ENCODE data around the gene MEGF6. TPM values are rescaled to one million over a fixed set of nuclear protein-coding genes. Genes with fewer than 3 reads are reported as not detected.

MEGF6 gene
- total and polyA plus RNA-seq, 9 of the 15 experiments (the other 6 are each of a cell fraction or from before 2014, with no cell fraction given): 0.03 to 1.7 (median 0.24) TPM; not detected in 3

DNA sequence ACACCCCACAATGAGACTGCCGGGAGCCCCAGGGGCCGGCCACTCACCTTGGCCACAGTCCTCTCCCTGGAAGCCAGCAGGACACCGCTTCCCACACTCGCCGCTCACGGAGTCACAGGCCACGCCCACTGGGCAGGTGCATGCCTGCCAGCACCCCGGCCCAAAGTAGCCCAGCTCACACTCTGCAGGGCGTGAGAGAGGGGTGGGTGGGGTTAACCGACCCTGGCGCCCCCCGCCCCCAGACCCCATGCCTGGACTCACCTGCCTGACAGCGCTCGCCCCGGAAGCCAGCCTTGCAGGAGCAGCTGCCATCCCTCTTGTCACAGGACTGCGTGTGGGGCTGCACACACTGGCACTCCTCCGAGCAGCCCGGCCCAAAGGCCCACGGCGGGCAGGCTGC is 106.1 kb downstream of the MEGF6 start (continued):
- no peak for TF ChIP-seq ATF6 (CRISPR knock-in tag; IDR thresholded peaks at IDR 0.05)
- no peak for TF ChIP-seq MXI1 (IDR thresholded peaks at IDR 0.05; ENCODE audit: low read depth, low read length)
- no peak for TF ChIP-seq FOS (IDR thresholded peaks at IDR 0.05; ENCODE audit: extremely low read depth, insufficient read length)
- no peak for TF ChIP-seq CEBPZ (IDR thresholded peaks at IDR 0.05; ENCODE audit: borderline replicate concordance, low read depth, low read length)

- Histone ChIP-seq H3K27ac (ENCODE audit: extremely low read depth, low read depth, low read length) (no peak overlapping the region), H3K9me1 (ENCODE audit: control insufficient read depth, insufficient read depth, low read length) (no peaks in the 10 kb centered on the region), H3K79me2 (ENCODE audit: control insufficient read depth, insufficient read depth, low read length) (no peaks in the 10 kb centered on the region), H3K4me3 (no peak overlapping the region), H3K27me3 (ENCODE audit: control insufficient read depth in 2 of 2, insufficient read depth in 2 of 2, low read length in 2 of 2) (peaks cover 0 to 39% of the 10 kb centered on the region in 2 experiments; a peak in 4 of 5 replicates), H3K4me2 (ENCODE audit: insufficient read depth, low read length) (no peak overlapping the region), H3K9ac (ENCODE audit: insufficient read depth in 1 of 2, low read depth in 2 of 2, low read length in 2 of 2) (no peak overlapping the region), H3K4me1 (replicated peaks in 1 of 2; ENCODE audit: control insufficient read depth in 2 of 2, insufficient read depth in 2 of 2, low read length in 2 of 2) (peaks cover 0 to 35% of the 10 kb centered on the region in 2 experiments; a peak in 1 of 5 replicates), H2AFZ (ENCODE audit: low read depth, low read length) (no peak overlapping the region), H4K20me1 (replicated peaks; ENCODE audit: control insufficient read depth, insufficient read depth, low read length) (peaks cover 18% of the 10 kb centered on the region; the same call in 1 of the 2 replicates), H3K9me3 (replicated peaks; ENCODE audit: control insufficient read depth, insufficient read depth, low read depth, low read length) (no peaks in the 10 kb centered on the region), H3K36me3 (ENCODE audit: control insufficient read depth, insufficient read depth, low read length) (no peaks in the 10 kb centered on the region)
- POLR2A ChIA-PET: interaction anchor here (1.2 kb wide), 1 partner anchor 14 kb away, joined by 4 read pairs; no protein-coding TSS in a partner anchor
- CTCF ChIA-PET (ENCODE audit: low intra/inter-chr PET ratio): no interaction called here
- BruUV-seq (replicated peaks): no TSS peak
- ATAC-seq (no peak), FAIRE-seq (no peak), DNase-seq (ENCODE audit: extremely low read depth in 1 of 4, low spot score in 3 of 4) (no peak)
- in situ Hi-C loops (cut with MboI) (no loop called here), intact Hi-C loops (cut with micrococcal nuclease) (no loop called here)
- WGBS (ENCODE audit: insufficient coverage, low coverage, missing lambda C conversion rate): 3% methylated on average over 6 of the region's 7 CpGs
- TF ChIP-seq HEY1 (CRISPR knock-in tag; IDR thresholded peaks at IDR 0.05; ENCODE audit: borderline replicate concordance) (no peak), ZNF707 (CRISPR knock-in tag; conservative IDR thresholded peaks at IDR 0.05) (no peak), CGGBP1 (CRISPR knock-in tag; IDR thresholded peaks at IDR 0.05) (no peak), ZNF589 (CRISPR knock-in tag; IDR thresholded peaks at IDR 0.05; ENCODE audit: low read depth) (no peak), ADNP (tag; IDR thresholded peaks at IDR 0.05) (no peak), MBD1 (CRISPR knock-in tag; IDR thresholded peaks at IDR 0.05) (no peak), NR0B1 (IDR thresholded peaks at IDR 0.05; ENCODE audit: partially characterized antibody) (no peak)
- TF ChIP-seq, protein P1, sequence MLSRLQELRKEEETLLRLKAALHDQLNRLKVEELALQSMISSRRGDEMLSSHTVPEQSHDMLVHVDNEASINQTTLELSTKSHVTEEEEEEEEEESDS (CRISPR knock-in tag; IDR thresholded peaks at IDR 0.05): no peak
These were observed 106.5 kb downstream of the MEGF6 start for GRCh38 chr1:3504822-3505153.

All from K562 (cell line).